Measurements from ENCODE around the gene PELI3. TPM values are rescaled to one million over a fixed set of nuclear protein-coding genes. Genes with fewer than 3 reads are reported as not detected.

PELI3 gene
- total and polyA plus RNA-seq, 10 of the 15 experiments (the other 5 are each of a cell fraction or from before 2014, with no cell fraction given), result 0.14 to 1.5 (median 0.66) TPM

DNA sequence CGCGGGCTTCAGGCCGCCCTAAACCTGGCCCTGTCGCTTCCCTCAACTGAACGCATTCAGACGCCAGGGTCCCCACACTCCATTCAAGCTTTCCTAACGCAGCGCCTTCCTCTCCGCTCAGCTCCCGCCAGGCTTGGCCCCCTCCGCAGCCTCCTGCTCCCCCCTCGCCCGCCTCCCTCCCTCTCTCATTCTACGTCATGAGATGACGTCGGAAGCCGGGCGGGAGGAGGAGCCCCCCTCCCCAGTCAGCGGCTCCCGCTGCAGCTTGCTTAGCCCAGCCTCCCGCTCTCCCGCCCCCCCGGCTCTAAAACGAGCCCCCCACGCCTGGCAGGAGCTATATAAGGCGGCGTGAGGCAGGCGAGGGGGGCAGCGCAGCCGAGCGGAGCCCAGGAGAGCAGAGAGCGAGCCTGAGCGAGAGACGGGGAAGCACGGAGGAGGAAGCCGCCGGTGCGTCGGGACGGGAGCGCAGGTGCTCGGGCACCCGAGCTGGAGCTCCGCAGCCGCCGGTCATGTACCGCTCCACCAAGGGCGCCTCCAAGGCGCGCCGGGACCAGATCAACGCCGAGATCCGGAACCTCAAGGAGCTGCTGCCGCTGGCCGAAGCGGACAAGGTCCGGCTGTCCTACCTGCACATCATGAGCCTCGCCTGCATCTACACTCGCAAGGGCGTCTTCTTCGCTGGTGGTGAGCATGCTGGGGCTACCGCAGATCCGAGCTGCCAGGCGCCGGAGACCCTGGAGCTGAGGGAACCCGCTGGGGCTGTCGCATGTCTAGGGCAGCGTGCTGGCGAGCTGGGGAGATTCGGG lies 45.8 kb upstream of the PELI3 start, which contains the start of gene NPAS4:
Gene NPAS4, plus strand, starts transcription at position 365 of the 806 bp plus-strand sequence. Its CDS starts 145 bp downstream, at position 510.
- Histone ChIP-seq H3K36me3 (ENCODE audit: control insufficient read depth in 2 of 2, insufficient read depth in 2 of 2, low read length in 1 of 2) (no peaks in the 10 kb centered on the region), H3K4me3 (no peak within 1 kb of the TSS), H3K79me2 (ENCODE audit: control insufficient read depth, insufficient read depth, low read length) (no peaks in the 10 kb centered on the region), H3K9ac (ENCODE audit: control insufficient read depth, insufficient read depth, low read length) (no peak within 1 kb of the TSS), H4K20me1 (ENCODE audit: control insufficient read depth, insufficient read depth) (peaks cover 4% of the 10 kb centered on the region; the same call in 1 of the 2 replicates), H3K4me1 (ENCODE audit: control insufficient read depth, insufficient read depth, low read length) (peaks cover 3% of the 10 kb centered on the region; the same call in 1 of the 2 replicates), H2AFZ (ENCODE audit: control insufficient read depth, low read depth, low read length) (no peak within 1 kb of the TSS), H3K9me3 (replicated peaks; ENCODE audit: control insufficient read depth, insufficient read depth, low read length) (no peaks in the 10 kb centered on the region; the same call in 2 of the 3 replicates), H3K27ac (ENCODE audit: control insufficient read depth, insufficient read depth) (no peak within 1 kb of the TSS), H3K4me2 (ENCODE audit: control insufficient read depth, insufficient read depth) (no peak within 1 kb of the TSS), H3K27me3 (replicated peaks in 1 of 2; ENCODE audit: control insufficient read depth in 2 of 2, insufficient read depth in 2 of 2, low read length in 1 of 2) (peaks cover 0 to 8% of the 10 kb centered on the region in 2 experiments; a peak in 1 of 4 replicates)
- SMC1A ChIA-PET (ENCODE audit: uncharacterized antibody, unreplicated experiment), result interaction anchor here (0.6 to 1.4 kb wide), 7 partner anchors 9 to 257 kb away, joined by 3 to 6 read pairs (median 3); partner anchors contain the start of genes DPP3, MRPL11 and RBM4B
- intact Hi-C loops (cut with micrococcal nuclease; ENCODE audit: unreplicated experiment) (no loop called here), in situ Hi-C loops (cut with MboI) (no loop called here)
- CTCF ChIA-PET, result interaction anchor here (0.6 to 2.4 kb wide), 9 partner anchors 9 to 1547 kb away, joined by 3 to 22 read pairs (median 10); partner anchors contain the start of genes DPP3, MRPL11, PELI3 and RBM4B
- POLR2A ChIA-PET, result interaction anchor here (0.6 to 1.4 kb wide), 4 partner anchors 18 to 59 kb away, joined by 3 read pairs; partner anchors contain the start of genes DPP3, MRPL11 and PELI3
- no TSS peak for BruUV-seq (replicated peaks)
- ATAC-seq (no peak), DNase-seq (ENCODE audit: low read depth, low spot score) (no peak), FAIRE-seq (no peak)
- RAD21 ChIA-PET (ENCODE audit: unreplicated experiment), result interaction anchor here (0.7 to 1.7 kb wide), 10 partner anchors 12 to 268 kb away, joined by 3 to 11 read pairs (median 6); partner anchors contain the start of genes DPP3 and MRPL11
- 34% methylated on average over 50 of the region's 71 CpGs for WGBS (ENCODE audit: insufficient coverage, insufficient replicate concordance, low lambda C conversion rate, missing lambda C conversion rate)
- TF ChIP-seq ZNF384 (IDR thresholded peaks at IDR 0.05; ENCODE audit: borderline replicate concordance, low read depth, low read length) (no peak), CREM (IDR thresholded peaks at IDR 0.05; ENCODE audit: low read depth) (no peak), ZNF207 (IDR thresholded peaks at IDR 0.05; ENCODE audit: borderline replicate concordance) (no peak), IKZF2 (IDR thresholded peaks at IDR 0.05) (no peak), BACH1 (IDR thresholded peaks at IDR 0.05; ENCODE audit: borderline replicate concordance) (no peak), NFYB (IDR thresholded peaks at IDR 0.05; ENCODE audit: insufficient read depth, low read depth, low read length) (no peak), BHLHE40 (IDR thresholded peaks at IDR 0.05; ENCODE audit: borderline replicate concordance in 1 of 2, low read depth in 2 of 2, low read length in 1 of 2) (no peak), SMC3 (IDR thresholded peaks at IDR 0.05; ENCODE audit: borderline replicate concordance, low read length) (no peak), BMI1 (IDR thresholded peaks at IDR 0.05; ENCODE audit: borderline replicate concordance) (no peak)
- TF ChIP-seq, protein P1, sequence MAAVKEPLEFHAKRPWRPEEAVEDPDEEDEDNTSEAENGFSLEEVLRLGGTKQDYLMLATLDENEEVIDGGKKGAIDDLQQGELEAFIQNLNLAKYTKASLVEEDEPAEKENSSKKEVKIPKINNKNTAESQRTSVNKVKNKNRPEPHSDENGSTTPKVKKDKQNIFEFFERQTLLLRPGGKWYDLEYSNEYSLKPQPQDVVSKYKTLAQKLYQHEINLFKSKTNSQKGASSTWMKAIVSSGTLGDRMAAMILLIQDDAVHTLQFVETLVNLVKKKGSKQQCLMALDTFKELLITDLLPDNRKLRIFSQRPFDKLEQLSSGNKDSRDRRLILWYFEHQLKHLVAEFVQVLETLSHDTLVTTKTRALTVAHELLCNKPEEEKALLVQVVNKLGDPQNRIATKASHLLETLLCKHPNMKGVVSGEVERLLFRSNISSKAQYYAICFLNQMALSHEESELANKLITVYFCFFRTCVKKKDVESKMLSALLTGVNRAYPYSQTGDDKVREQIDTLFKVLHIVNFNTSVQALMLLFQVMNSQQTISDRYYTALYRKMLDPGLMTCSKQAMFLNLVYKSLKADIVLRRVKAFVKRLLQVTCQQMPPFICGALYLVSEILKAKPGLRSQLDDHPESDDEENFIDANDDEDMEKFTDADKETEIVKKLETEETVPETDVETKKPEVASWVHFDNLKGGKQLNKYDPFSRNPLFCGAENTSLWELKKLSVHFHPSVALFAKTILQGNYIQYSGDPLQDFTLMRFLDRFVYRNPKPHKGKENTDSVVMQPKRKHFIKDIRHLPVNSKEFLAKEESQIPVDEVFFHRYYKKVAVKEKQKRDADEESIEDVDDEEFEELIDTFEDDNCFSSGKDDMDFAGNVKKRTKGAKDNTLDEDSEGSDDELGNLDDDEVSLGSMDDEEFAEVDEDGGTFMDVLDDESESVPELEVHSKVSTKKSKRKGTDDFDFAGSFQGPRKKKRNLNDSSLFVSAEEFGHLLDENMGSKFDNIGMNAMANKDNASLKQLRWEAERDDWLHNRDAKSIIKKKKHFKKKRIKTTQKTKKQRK (IDR thresholded peaks at IDR 0.05; ENCODE audit: low read depth, low read length), result no peak
- TF ChIP-seq, protein P2, sequence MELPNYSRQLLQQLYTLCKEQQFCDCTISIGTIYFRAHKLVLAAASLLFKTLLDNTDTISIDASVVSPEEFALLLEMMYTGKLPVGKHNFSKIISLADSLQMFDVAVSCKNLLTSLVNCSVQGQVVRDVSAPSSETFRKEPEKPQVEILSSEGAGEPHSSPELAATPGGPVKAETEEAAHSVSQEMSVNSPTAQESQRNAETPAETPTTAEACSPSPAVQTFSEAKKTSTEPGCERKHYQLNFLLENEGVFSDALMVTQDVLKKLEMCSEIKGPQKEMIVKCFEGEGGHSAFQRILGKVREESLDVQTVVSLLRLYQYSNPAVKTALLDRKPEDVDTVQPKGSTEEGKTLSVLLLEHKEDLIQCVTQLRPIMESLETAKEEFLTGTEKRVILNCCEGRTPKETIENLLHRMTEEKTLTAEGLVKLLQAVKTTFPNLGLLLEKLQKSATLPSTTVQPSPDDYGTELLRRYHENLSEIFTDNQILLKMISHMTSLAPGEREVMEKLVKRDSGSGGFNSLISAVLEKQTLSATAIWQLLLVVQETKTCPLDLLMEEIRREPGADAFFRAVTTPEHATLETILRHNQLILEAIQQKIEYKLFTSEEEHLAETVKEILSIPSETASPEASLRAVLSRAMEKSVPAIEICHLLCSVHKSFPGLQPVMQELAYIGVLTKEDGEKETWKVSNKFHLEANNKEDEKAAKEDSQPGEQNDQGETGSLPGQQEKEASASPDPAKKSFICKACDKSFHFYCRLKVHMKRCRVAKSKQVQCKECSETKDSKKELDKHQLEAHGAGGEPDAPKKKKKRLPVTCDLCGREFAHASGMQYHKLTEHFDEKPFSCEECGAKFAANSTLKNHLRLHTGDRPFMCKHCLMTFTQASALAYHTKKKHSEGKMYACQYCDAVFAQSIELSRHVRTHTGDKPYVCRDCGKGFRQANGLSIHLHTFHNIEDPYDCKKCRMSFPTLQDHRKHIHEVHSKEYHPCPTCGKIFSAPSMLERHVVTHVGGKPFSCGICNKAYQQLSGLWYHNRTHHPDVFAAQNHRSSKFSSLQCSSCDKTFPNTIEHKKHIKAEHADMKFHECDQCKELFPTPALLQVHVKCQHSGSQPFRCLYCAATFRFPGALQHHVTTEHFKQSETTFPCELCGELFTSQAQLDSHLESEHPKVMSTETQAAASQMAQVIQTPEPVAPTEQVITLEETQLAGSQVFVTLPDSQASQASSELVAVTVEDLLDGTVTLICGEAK (IDR thresholded peaks at IDR 0.05; ENCODE audit: borderline replicate concordance), result no peak
- TF ChIP-seq, protein P3, sequence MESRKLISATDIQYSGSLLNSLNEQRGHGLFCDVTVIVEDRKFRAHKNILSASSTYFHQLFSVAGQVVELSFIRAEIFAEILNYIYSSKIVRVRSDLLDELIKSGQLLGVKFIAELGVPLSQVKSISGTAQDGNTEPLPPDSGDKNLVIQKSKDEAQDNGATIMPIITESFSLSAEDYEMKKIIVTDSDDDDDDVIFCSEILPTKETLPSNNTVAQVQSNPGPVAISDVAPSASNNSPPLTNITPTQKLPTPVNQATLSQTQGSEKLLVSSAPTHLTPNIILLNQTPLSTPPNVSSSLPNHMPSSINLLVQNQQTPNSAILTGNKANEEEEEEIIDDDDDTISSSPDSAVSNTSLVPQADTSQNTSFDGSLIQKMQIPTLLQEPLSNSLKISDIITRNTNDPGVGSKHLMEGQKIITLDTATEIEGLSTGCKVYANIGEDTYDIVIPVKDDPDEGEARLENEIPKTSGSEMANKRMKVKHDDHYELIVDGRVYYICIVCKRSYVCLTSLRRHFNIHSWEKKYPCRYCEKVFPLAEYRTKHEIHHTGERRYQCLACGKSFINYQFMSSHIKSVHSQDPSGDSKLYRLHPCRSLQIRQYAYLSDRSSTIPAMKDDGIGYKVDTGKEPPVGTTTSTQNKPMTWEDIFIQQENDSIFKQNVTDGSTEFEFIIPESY (IDR thresholded peaks at IDR 0.05), result no peak

Measured in GM12878 (cell line).